Ascending aorta (tissue), 2 donors: ENCODE results near the gene PPP2CA. TPM values are rescaled to one million over a fixed set of nuclear protein-coding genes. Genes with fewer than 3 reads are reported as not detected.

Experiments
- DNase-seq, 2 donors: peaks; one replicate each; pipeline ENCODE4 v3.0.0-alpha.2; 2019; ENCODE audit warnings: low spot score in 2 of 2
- H3K27ac ChIP-seq, 2 donors: fragments of 200-600 bp; sonication (generic); one replicate each; pipeline ENCODE4 v1.5.1; 2016 to 2017; ENCODE audit warnings: mild to moderate bottlenecking in 1 of 2
- H3K27me3 ChIP-seq: fragments of 200-600 bp; sonication (generic); one replicate; pipeline ENCODE4 v1.5.1; 2017
- H3K36me3 ChIP-seq, 2 donors: fragments of 200-600 bp; sonication (generic); one replicate each; pipeline ENCODE4 v1.5.1; 2016
- H3K4me1 ChIP-seq, 2 donors: fragments of 200-600 bp; sonication (generic); one replicate each; pipeline ENCODE4 v1.5.1; 2016 to 2017; ENCODE audit warnings: mild to moderate bottlenecking in 1 of 2
- H3K4me3 ChIP-seq, 2 donors: fragments of 200-600 bp; sonication (generic); one replicate each; pipeline ENCODE4 v1.5.1; 2016 to 2017; ENCODE audit warnings: mild to moderate bottlenecking in 1 of 2
- H3K9me3 ChIP-seq, 2 donors: fragments of 200-600 bp; sonication (generic); one replicate each; pipeline ENCODE4 v1.5.1; 2016
- intact Hi-C: fragments of 100-400 bp; cut with DNase I; formaldehyde crosslinking; loops from one replicate; pipeline ENCODE4 v1.15.1; 2023
- total RNA-seq: library from RNA; depleted of rRNA; stranded (reverse); fragments of >200 nt; gene quantifications from one replicate; pipeline ENCODE4 v1.1.0, GENCODE V29; 2016
- TF ChIP-seq, protein P1 (sequence below), 3 experiments: fragments of 200-600 bp in 2 of 3; fragments of 450-650 bp in 1 of 3; sonication (generic) in 2 of 3; IDR thresholded peaks; one replicate each; pipeline ENCODE4 v1.5.1; 2016 to 2019; ENCODE audit warnings: antibody characterized with exemption in 3 of 3, mild to moderate bottlenecking in 1 of 3, moderate library complexity in 1 of 3

PPP2CA gene
- total RNA-seq, 1 donor from 2014 or later, result 26.2 TPM

DNA sequence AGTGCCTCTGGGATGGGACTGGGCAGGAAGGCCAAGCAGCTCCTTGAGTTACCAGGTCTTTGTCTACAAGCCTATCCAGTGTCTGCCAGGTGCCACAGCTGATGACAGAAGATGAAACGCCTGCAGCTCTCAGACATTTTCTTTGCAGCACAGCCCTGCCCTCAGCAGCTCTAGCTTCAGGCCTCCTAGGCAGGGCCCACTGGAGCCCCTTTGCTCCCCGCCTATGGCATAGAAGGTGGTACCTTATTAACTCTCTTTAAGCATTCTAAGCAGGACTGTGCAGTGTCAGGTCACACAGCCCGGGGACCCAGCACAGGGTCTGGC lies 47.8 kb downstream of the PPP2CA start:
- TF ChIP-seq, protein P1, sequence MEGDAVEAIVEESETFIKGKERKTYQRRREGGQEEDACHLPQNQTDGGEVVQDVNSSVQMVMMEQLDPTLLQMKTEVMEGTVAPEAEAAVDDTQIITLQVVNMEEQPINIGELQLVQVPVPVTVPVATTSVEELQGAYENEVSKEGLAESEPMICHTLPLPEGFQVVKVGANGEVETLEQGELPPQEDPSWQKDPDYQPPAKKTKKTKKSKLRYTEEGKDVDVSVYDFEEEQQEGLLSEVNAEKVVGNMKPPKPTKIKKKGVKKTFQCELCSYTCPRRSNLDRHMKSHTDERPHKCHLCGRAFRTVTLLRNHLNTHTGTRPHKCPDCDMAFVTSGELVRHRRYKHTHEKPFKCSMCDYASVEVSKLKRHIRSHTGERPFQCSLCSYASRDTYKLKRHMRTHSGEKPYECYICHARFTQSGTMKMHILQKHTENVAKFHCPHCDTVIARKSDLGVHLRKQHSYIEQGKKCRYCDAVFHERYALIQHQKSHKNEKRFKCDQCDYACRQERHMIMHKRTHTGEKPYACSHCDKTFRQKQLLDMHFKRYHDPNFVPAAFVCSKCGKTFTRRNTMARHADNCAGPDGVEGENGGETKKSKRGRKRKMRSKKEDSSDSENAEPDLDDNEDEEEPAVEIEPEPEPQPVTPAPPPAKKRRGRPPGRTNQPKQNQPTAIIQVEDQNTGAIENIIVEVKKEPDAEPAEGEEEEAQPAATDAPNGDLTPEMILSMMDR (IDR thresholded peaks at IDR 0.05), result no peak
- Histone ChIP-seq H3K27ac (no peak overlapping the region), H3K4me1 (peaks cover 2 to 28% of the 10 kb centered on the region in 2 donors), H3K9me3 (no peaks in the 10 kb centered on the region), H3K4me3 (peak overlapping the region in 1 of 2 donors; percentile 94), H3K27me3 (no peaks in the 10 kb centered on the region), H3K36me3 (peaks cover 2 to 5% of the 10 kb centered on the region in 2 donors)
- DNase-seq, result no peak
- intact Hi-C loops, result no loop called here

DNA sequence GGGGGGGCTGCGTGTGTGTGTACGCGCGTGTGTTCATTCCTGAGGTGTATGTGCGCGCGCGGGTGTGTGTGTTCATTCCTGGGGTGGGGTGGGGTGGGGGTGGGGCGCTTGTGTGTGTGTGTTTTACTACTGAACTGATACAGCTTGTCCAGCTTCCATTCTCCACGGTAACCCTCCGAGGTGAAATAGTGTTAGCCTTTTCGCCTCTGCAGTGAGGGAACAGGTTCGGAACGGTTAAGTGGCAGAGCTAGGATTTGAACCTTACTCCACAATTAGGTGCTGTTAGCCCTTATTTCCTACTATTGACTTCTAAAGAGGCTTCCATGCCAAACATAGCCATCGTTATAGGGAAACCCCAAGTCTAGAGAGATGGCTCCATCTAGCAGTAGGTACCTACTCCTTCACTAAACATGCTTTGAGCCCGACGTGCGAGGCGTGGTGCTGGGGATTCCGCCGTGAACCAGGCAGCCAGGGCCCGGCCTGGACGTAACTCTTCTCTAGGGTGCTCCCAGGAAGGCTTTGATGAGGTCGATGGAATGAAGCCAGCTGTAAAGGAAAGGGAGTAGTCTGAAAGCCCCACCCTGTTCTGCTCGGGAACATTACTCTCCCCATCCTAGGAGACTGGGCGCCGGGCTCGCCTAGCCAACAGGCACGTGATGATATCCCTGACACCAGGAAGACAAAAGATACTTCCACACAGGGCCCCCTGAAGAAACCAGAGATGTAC lies 48.3 kb downstream of the PPP2CA start:
- H3K4me3 ChIP-seq, result peak overlapping the region; percentile 83 to 94
- H3K36me3 ChIP-seq, result peaks cover 3 to 10% of the 10 kb centered on the region in 2 donors
- no peaks in the 10 kb centered on the region for H3K9me3 ChIP-seq
- TF ChIP-seq, protein P1 (IDR thresholded peaks at IDR 0.05), result no peak
- H3K27me3 ChIP-seq, result no peaks in the 10 kb centered on the region
- intact Hi-C loops, result loop anchor here (1.0 to 2.0 kb wide), 2 partner anchors 49 to 193 kb away; partner anchors contain the start of genes PPP2CA and UBE2B
- no peak for DNase-seq
- peak overlapping the region; percentile 95 to 99 for H3K27ac ChIP-seq
- peaks cover 2 to 28% of the 10 kb centered on the region in 2 donors for H3K4me1 ChIP-seq

DNA sequence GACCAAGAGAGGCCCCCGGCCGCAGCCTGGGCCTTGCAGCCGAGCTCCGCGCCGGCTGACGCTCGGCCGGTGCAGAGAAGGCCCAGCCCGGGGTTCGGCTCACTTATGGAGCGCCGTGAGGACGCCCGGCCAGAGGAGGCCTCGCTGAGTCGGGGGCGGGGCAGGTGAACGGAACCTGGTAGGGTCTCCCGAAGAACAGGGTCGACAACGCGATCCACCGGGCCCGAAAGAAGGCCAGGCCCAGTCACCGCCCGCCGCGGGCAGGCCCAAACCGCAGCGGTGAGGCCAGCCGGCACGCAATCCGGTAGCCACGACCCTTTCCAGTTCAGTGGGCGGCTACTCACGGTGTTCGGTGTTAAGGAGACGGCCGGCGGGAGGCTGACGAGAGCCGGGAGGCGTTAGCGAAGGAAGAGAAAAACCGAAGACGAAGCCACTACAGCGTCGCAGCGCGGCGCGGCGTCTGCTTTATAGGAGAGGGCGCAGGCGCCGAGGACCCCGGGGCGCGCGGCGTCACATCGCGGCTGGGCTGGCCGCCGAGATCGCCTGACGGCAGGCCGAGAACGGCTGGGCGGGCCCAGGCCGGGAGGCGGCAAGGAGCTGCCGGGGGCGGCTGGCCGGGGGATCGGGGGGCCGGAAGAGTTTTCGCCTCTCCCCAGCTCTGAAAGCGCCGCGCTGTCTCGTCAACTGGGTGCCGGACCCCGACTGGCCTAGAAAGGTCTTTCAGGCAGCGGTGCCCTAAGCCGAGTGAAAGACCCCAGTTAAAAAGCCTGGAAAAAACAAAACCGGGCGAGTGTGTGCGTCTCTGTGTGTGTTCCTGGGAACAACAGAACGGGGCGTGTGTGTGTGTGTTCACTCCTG lies 49.1 kb downstream of the PPP2CA start, which contains the start of gene SKP1:
SKP1 (minus strand) TSS at position 440 of the 858 bp plus-strand sequence. CDS start 2,928 bp downstream, outside the sequence.
- DNase-seq, result peak in 1 of 2 donors; percentile 86
- no peaks in the 10 kb centered on the region for H3K9me3 ChIP-seq
- peak within 1 kb of the TSS; percentile 95 to 99 for H3K27ac ChIP-seq
- peak within 1 kb of the TSS; percentile 83 to 94 for H3K4me3 ChIP-seq
- H3K36me3 ChIP-seq, result peaks cover 11 to 18% of the 10 kb centered on the region in 2 donors
- TF ChIP-seq, protein P1 (IDR thresholded peaks at IDR 0.05), result no peak
- no peaks in the 10 kb centered on the region for H3K27me3 ChIP-seq
- H3K4me1 ChIP-seq, result peaks cover 2 to 28% of the 10 kb centered on the region in 2 donors
- intact Hi-C loops, result loop anchor here (1.0 to 2.0 kb wide), 2 partner anchors 50 to 194 kb away; partner anchors contain the start of genes PPP2CA and UBE2B

DNA sequence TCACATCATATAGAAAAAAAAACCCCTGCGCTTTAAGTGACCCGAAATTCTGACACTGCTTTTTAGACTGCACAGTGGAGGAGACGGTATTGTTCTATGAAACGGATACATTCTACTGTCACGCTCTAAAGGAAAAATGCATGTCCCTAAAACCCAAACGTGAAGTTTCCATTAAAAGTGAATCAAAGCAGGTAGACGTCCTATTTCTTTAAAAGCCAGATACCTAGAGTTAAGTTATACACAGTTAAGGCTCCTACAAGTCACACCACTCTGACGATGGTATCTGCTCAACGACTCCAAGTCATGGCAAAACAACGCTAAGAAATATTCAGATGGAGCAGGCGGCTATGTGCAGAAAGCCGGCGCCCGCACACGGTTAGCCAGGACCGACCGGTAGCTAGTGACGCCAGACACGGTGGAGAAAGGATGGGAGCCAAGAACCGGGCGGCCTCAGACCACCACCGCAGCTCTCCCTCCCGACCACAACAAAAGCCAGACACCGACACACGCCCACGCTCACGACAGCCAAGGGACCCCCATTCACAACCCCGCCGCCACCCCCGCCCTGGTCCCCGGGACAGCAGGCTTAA lies 49.9 kb downstream of the PPP2CA start:
- DNase-seq, result no peak
- no peaks in the 10 kb centered on the region for H3K9me3 ChIP-seq
- H3K27me3 ChIP-seq, result no peaks in the 10 kb centered on the region
- TF ChIP-seq, protein P1 (IDR thresholded peaks at IDR 0.05), result no peak
- H3K27ac ChIP-seq, result peak overlapping the region; percentile 95 to 99
- peak overlapping the region; percentile 83 to 94 for H3K4me3 ChIP-seq
- peaks cover 2 to 28% of the 10 kb centered on the region in 2 donors for H3K4me1 ChIP-seq
- intact Hi-C loops, result loop anchor here (2.0 kb wide), 1 partner anchor 195 kb away; the partner anchor contains the start of gene UBE2B
- peaks cover 18 to 26% of the 10 kb centered on the region in 2 donors for H3K36me3 ChIP-seq
